GM10847 (cell line): Measurements from ENCODE around the gene PNPLA2.

Experiments used
- POLR2A ChIP-seq: IDR thresholded peaks from 2 replicates; pipeline ENCODE4 v1.6.1; 2011; ENCODE audit not compliant: insufficient read length; ENCODE audit errors: extremely low read depth

PNPLA2 gene

DNA sequence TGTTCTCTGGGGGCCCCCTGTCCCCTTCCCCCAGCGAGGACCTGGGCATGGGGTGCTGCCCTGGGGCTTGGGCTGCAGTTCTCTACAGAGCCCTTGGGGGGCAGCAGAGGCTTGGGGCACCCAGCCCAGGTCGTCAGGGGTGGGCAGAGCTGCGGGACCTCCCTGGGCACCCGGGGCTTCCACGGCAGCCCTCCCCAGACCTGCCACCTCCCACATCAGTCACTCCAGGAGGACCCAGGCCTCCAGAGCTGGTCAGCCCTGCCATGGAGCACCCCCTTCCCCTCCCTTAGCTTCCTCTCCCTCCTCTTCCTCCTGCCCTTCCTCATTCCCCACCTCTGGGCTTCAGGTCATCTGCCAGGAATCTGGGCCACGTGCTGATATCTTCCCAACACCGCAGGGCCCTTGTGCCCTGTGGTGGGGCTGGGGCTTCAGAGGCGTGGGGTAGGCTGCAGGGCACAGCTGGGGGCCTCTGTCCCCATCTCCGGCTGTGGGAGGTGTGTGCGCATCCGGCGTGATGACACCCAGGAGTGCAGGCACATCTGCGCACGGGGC lies 29.7 kb downstream of the PNPLA2 start:
- TF ChIP-seq POLR2A = no peak

GRCh38 chr11:849104-849824 lies 30.6 kb downstream of the PNPLA2 start:
- TF ChIP-seq POLR2A = no peak

GRCh38 chr11:849951-850774 lies 31.4 kb downstream of the PNPLA2 start:
- no peak for TF ChIP-seq POLR2A

DNA sequence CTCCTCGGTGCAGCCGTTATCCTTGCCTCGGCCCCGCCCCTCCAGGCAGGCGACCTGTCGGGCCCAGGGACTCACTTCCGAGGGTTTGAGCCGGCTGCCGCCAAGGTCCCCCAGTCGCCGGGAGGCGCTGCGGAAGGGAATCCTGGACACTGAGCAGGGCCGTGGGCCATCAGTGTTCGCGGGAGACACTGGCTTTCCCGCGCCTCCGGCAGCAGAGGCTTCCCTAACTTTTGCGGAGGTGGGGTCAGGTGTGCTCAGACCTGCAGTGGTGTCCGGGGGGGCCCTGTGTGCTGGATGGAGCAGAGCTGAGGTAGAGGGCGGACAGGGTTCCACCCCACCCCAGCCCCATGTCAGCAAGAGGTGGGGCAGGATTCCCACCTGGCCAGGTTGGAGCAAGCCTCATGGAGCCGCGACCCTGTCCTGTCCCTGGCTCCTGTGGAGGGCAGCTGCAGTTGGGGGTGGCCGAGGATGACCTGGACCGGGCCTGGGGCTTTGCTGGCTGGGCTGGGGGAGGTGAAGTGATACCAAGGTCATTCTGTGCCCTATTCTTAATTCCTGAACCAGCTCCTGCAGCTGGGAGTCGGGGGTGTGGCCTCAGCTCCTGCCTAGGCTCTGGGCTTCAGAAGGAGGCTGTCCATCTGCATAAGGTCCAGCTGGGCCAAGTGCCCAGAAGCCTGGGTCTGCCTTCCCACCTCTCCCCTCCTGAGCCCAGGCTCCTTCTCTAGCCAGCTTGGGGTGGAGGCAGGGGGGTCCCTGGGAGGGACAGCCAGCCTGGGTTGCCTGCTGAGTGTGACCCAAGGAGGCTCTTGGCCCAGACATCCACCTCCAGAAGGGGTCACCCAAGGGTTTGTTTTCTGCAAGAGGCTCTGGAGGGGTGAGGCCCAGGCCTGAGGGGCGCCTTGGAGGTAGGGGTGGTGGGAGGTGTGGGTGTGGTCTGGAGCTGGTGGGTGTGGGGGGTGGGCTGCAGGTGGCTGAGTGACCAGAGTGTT lies 32.4 kb downstream of the PNPLA2 start:
- TF ChIP-seq POLR2A = no peak

DNA sequence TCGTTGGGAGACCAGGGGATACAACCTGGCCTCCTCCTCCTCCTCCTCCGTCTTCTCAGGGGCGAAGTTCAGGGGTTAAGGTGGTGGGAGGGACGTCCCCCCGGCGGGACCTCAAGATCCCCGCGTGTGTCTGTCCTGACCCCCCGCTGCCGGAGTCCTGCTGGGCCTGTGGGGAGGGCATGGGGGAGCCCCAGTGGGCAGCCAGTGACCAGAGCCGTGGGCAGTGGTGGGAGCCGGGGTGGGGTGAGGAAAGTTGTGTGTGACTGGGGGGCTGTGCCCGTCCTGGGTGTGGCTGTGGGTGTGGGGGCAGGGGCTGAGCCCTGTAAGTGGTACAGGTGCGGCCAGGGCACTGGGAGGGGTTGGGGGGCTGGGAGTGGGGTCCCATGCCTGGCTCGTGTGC lies 34.0 kb downstream of the PNPLA2 start:
- TF ChIP-seq POLR2A = no peak

DNA sequence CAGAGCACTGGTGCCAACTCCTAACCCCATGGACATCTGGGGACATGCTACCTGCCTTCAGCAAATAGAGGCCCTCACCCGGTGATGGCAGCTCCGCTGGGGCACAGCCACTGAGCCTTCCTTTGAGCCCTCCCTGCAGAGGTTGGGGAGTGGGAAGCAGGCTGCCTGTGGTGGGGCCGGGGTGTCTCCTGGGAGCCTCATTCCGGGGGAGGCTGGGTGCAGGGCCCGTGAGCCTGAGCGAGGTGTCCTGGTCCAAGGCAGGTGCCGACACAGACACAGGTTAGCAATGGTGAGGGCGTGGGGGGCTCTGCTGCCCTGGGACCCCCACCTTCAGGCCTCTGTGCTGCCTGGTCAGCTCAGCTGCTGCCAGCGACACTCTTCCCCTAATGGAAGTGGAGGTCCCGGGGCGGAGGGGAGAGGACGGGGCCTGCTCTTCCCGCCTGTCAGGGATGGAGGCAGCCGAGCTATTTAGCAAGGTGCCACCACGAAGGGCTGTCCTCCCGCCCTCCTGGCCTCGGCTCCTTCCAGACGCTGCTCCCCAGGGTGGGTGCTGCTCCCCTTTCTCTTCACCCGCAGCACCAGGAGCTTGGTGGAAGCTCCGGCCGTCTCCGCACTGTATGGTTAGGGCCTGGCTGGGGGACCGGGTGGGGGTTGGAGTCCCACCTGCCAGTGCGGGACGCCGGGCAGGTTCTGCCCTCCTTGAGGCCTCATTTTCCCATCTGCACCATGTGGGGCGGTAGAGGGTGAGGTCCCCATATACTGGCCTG lies 35.2 kb downstream of the PNPLA2 start:
- TF ChIP-seq POLR2A = no peak

- no peak for TF ChIP-seq POLR2A
Measured at GRCh38 chr11:854601-855329, 36.1 kb downstream of the PNPLA2 start.

DNA sequence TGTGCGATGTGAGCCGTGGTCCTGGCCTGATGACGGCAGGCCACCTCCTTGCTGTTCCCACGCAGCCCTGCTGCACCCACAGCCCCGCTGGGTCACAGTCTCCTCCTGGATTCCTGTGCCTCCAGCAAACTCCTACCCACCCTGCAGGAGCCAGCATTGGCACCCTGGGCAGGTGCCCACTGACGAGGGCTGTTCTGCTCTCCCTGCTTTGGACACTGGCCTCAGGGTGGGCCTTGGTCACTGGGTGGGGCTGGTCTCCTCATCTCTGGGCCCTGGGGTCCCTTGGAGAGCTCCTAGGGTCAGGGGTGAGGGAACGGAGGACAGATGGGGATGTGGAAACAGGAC lies 36.6 kb downstream of the PNPLA2 start:
- no peak for TF ChIP-seq POLR2A

GRCh38 chr11:855796-856195 lies 37.1 kb downstream of the PNPLA2 start:
- TF ChIP-seq POLR2A = no peak

DNA sequence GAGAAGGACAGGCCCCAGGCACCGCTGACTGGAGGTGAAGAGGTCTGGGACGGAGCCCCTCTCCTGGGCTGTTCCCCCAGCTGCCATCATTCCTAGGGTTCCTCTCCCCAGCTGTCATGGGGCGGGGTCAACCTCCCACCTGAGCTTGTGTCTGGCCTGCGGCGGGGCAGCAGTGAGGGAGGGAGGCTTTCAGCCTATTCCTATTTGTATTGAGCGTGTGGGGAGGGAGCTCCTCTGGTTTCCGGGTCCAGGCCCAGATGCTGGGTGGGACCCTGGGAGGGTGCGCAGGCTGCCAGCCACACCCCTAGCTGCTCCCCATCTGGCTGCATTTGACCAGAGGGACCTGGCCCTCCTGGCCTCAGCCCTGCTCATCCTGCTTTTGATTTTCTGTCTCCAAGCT lies 37.7 kb downstream of the PNPLA2 start:
- no peak for TF ChIP-seq POLR2A

GRCh38 chr11:858053-858761 lies 39.5 kb downstream of the PNPLA2 start:
- TF ChIP-seq POLR2A = no peak

- TF ChIP-seq POLR2A = no peak
Measured at GRCh38 chr11:858762-859339, 40.1 kb downstream of the PNPLA2 start.
